ENCODE measurements around the gene ZNF3. TPM values are rescaled to one million over a fixed set of nuclear protein-coding genes. Genes with fewer than 3 reads are reported as not detected.
A peak's percentile ranks its signal among the peaks of the same experiment; 100 is the strongest.

Gene ZNF3
- total and polyA plus RNA-seq, 9 of the 15 experiments (the other 6 are each of a cell fraction or from before 2014, with no cell fraction given): 30.0 to 64.9 (median 51.5) TPM

- intact Hi-C loops (cut with micrococcal nuclease) (no loop called here), in situ Hi-C loops (cut with MboI) (no loop called here)
- TF ChIP-seq ETV6 (IDR thresholded peaks at IDR 0.05; ENCODE audit: borderline replicate concordance in 1 of 2, low read depth in 2 of 2, low read length in 1 of 2) (no peak), ETV6 (CRISPR knock-in tag; IDR thresholded peaks at IDR 0.05; ENCODE audit: borderline replicate concordance) (no peak)
- Histone ChIP-seq H2AFZ (ENCODE audit: low read depth, low read length) (no peak overlapping the region), H3K4me2 (ENCODE audit: insufficient read depth, low read length) (no peak overlapping the region), H3K9ac (ENCODE audit: insufficient read depth in 1 of 2, low read depth in 2 of 2, low read length in 2 of 2) (no peak overlapping the region), H3K27ac (ENCODE audit: extremely low read depth, low read depth, low read length) (no peak overlapping the region), H3K79me2 (ENCODE audit: control insufficient read depth, insufficient read depth, low read length) (no peaks in the 10 kb centered on the region), H3K4me1 (replicated peaks in 1 of 2; ENCODE audit: control insufficient read depth in 2 of 2, insufficient read depth in 2 of 2, low read length in 2 of 2) (peaks cover 5 to 10% of the 10 kb centered on the region in 2 experiments; a peak in 3 of 5 replicates), H3K36me3 (ENCODE audit: control insufficient read depth, insufficient read depth, low read length) (peaks cover 56% of the 10 kb centered on the region), H3K4me3 (no peak overlapping the region), H3K9me3 (replicated peaks; ENCODE audit: control insufficient read depth, insufficient read depth, low read depth, low read length) (no peaks in the 10 kb centered on the region), H4K20me1 (replicated peaks; ENCODE audit: control insufficient read depth, insufficient read depth, low read length) (no peaks in the 10 kb centered on the region), H3K9me1 (ENCODE audit: control insufficient read depth, insufficient read depth, low read length) (no peaks in the 10 kb centered on the region), H3K27me3 (ENCODE audit: control insufficient read depth in 2 of 2, insufficient read depth in 2 of 2, low read length in 2 of 2) (no peaks in the 10 kb centered on the region)
- FAIRE-seq: no peak
- WGBS (ENCODE audit: insufficient coverage, low coverage, missing lambda C conversion rate): 78% methylated on average over 4 of the region's 5 CpGs
- POLR2A ChIA-PET: interaction anchor here (0.7 to 1.9 kb wide), 3 partner anchors 10 to 73 kb away, joined by 3 to 8 read pairs (median 4); partner anchors contain the start of gene ZSCAN21
- no peak for ATAC-seq
- BruUV-seq (replicated peaks): no TSS peak
- no peak for DNase-seq (ENCODE audit: extremely low read depth in 1 of 4, low spot score in 3 of 4)
- CTCF ChIA-PET (ENCODE audit: low intra/inter-chr PET ratio): interaction anchor here (0.6 kb wide), 1 partner anchor 23 kb away, joined by 3 read pairs; no protein-coding TSS in a partner anchor
Measured at GRCh38 chr7:100059251-100059739, 22.2 kb downstream of the ZNF3 start.

- FAIRE-seq (no peak), DNase-seq (ENCODE audit: extremely low read depth in 1 of 4, low spot score in 3 of 4) (no peak)
Measured at GRCh38 chr7:100057006-100057405, 24.5 kb downstream of the ZNF3 start.

More at GRCh38 chr7:100057006-100057405, 24.5 kb downstream of the ZNF3 start:
- TF ChIP-seq HMGXB4 (CRISPR knock-in tag; IDR thresholded peaks at IDR 0.05): no peak
- TF ChIP-seq MBD2 (IDR thresholded peaks at IDR 0.05; ENCODE audit: borderline replicate concordance, low read depth): no peak
- no peak for TF ChIP-seq DIDO1 (tag; IDR thresholded peaks at IDR 0.05; ENCODE audit: low read depth)
- TF ChIP-seq SMAD4 (CRISPR knock-in tag; conservative IDR thresholded peaks at IDR 0.05): no peak
- TF ChIP-seq ZNF184 (CRISPR knock-in tag; IDR thresholded peaks at IDR 0.05): no peak
- no peak for TF ChIP-seq SFPQ (IDR thresholded peaks at IDR 0.05; ENCODE audit: low read depth, low read length)
- no peak for TF ChIP-seq KHSRP (IDR thresholded peaks at IDR 0.05)
- WGBS (ENCODE audit: insufficient coverage, low coverage, missing lambda C conversion rate): 78% methylated on average over 8 of the region's 10 CpGs
- ATAC-seq: no peak
- H3K9ac ChIP-seq (ENCODE audit: insufficient read depth in 1 of 2, low read depth in 2 of 2, low read length in 2 of 2): peak overlapping the region in 1 of 2 experiments; percentile 39; a peak in 1 of 4 replicates
- intact Hi-C loops (cut with micrococcal nuclease) (no loop called here), in situ Hi-C loops (cut with MboI) (no loop called here)
- peaks cover 0 to 4% of the 10 kb centered on the region in 2 experiments; a peak in 3 of 5 replicates for H3K4me1 ChIP-seq (replicated peaks in 1 of 2; ENCODE audit: control insufficient read depth in 2 of 2, insufficient read depth in 2 of 2, low read length in 2 of 2)
- H3K27ac ChIP-seq (ENCODE audit: extremely low read depth, low read depth, low read length): no peak overlapping the region
- H3K27me3 ChIP-seq (ENCODE audit: control insufficient read depth in 2 of 2, insufficient read depth in 2 of 2, low read length in 2 of 2): no peaks in the 10 kb centered on the region
- TSS peak; percentile 2 for BruUV-seq (replicated peaks)
- H3K9me1 ChIP-seq (ENCODE audit: control insufficient read depth, insufficient read depth, low read length): no peaks in the 10 kb centered on the region
- H4K20me1 ChIP-seq (replicated peaks; ENCODE audit: control insufficient read depth, insufficient read depth, low read length): no peaks in the 10 kb centered on the region
- H3K4me3 ChIP-seq: no peak overlapping the region
- H3K79me2 ChIP-seq (ENCODE audit: control insufficient read depth, insufficient read depth, low read length): no peaks in the 10 kb centered on the region; the same call in 2 of the 3 replicates
- ChIA-PET POLR2A (interaction anchor here (0.7 kb wide), 1 partner anchor 67 kb away, joined by 3 read pairs; no protein-coding TSS in a partner anchor), CTCF (ENCODE audit: low intra/inter-chr PET ratio) (interaction anchor here (0.5 kb wide), 1 partner anchor 568 kb away, joined by 4 read pairs; no protein-coding TSS in a partner anchor)
- H2AFZ ChIP-seq (ENCODE audit: low read depth, low read length): no peak overlapping the region
- H3K4me2 ChIP-seq (ENCODE audit: insufficient read depth, low read length): no peak overlapping the region
- no peaks in the 10 kb centered on the region for H3K9me3 ChIP-seq (replicated peaks; ENCODE audit: control insufficient read depth, insufficient read depth, low read depth, low read length)
- peaks cover 41% of the 10 kb centered on the region; the same call in 2 of the 3 replicates for H3K36me3 ChIP-seq (ENCODE audit: control insufficient read depth, insufficient read depth, low read length)
